ENCODE measurements around the gene NEAT1.
"Not testable (repeated sequence)": the region's sequence is repeated elsewhere in the genome, so short reads cannot be mapped to it uniquely, and the experiment has no call there.

NEAT1 gene

GRCh38 chr11:65411681-65412070, 10.9 kb upstream of the NEAT1 start:
- DNase-seq, result no peak

DNA sequence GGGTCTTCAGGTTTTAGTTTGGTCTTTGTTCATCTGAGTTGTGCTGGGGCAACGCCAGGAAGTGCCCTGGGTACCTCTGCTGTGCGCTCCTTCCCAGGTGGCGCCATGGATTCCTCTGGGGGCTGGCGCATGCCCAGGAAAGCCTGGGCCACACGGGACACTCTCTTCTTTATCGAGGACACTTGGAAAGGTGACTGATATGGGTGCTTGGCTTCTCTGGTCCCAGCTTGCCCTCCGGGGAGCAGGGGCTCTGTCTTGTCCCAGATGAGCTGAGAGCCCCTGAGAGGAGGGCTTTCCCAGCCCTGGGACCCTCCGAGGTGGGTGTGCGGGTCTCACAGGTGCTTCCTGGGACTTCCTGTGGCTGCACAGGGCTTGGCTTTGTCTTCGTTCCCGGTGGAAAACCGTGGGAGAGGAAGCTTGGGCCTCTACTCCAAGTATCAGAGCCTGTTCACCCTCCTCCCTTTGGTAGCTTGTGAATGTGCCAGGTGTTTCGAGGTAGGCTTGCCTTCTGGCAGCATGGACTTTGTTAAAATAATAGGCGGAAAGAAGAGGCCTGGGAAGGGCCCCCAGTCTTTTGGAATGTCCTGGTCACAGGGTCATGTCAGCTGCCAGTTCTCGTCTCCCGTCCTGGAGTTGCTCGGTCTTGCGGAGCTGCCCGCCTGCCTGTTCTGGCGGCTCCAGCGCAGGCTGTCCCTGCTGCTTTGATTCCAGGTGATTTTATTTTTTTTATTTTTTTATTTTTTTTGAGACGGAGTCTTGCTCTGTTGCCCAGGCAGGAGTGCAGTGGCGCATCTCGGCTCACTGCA, 10.1 kb upstream of the NEAT1 start:
- no peak for DNase-seq

- DNase-seq, result not testable (repeated sequence)
Observed at GRCh38 chr11:65413077-65413664, 9.4 kb upstream of the NEAT1 start.

GRCh38 chr11:65414776-65415498, 7.7 kb upstream of the NEAT1 start:
- no peak for DNase-seq

- no peak for DNase-seq
Observed at GRCh38 chr11:65415499-65416340, 6.9 kb upstream of the NEAT1 start.

GRCh38 chr11:65416341-65416824, 6.2 kb upstream of the NEAT1 start:
- peak; percentile 93 for DNase-seq

DNA sequence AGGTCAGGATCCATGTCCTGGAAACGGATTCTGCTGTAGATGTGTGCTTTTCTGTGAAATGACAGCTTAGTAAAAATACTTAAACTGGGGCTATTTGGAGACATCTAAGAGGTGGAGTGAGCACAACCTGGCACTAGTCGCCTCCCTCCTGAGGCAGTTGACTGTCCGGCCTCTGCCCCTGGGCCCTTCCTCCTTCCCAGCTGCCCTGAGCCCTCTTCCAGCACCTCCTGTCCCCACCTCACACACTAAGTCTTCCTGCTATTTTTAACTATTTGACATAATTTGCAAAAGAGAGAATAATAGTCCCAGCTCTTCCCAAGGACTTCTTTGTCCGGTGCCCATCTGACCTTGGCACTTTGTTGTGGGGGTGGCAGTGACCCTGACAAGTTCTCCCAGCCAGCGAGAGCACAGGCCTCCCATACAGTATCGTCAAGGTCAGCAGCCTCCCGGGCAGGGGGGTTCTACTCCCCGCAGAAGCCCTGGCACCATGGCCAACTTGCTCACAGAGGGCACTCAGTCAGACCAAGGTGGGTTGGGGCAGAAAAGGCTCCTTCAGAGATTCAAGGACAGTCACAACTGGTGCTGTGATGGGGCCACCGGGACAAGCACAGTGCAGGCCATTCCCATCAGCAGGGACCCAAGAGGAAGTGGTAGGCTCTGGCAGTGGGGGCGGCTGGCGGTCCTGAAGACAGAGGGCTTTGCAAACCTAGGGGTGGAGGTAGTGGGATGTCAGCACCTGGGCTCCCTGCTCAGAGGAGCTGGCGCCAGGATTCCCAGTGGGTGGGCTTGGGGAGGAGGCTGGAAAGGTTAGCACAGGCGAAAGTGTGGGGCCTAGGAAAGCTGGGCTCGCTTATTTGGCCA, 5.5 kb upstream of the NEAT1 start:
- peak; percentile 36 for DNase-seq

- DNase-seq, result peak; percentile 32
Observed at GRCh38 chr11:65417702-65418430, 4.7 kb upstream of the NEAT1 start.

GRCh38 chr11:65418431-65418680, 4.2 kb upstream of the NEAT1 start:
- no peak for DNase-seq

DNA sequence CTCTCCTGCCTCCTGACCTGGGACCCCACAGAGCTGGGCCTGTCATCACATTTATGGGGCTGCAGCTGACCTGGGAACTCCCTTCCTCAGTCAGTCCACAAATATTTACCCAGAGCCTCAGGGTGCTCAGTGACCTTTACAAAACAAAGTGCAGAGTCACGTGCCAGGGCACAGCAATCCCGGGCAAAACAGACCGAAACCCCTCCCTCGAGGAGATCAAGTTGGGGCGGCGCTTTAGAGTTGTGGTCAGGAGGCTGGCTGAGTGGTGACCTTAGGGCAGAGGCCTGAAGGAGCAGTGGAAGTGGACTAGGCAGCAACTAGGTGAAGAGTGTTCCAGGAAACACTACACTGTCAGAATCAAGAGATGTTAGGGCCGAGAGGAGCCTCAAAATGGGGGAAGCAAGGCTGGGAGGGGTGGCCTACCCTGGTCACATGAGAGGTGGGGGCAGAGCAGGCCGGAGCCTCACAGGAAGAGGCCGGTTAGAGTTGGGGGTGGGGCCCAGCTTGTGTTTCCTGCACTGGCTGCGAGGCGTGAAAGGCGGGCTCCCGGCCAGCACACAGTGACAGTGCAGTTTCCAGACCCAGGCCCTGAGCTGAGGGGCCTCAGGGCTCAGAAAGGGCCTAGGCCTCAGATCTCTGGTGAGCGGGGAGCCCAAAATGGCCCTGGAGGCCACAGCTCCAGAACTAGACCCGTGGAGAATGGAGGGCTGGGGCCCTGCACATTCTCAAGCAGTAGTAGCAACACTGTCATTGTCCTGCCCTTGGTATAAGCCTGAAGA, 3.7 kb upstream of the NEAT1 start:
- peak; percentile 87 for DNase-seq

GRCh38 chr11:65419460-65419771, 3.2 kb upstream of the NEAT1 start:
- DNase-seq, result no peak

GRCh38 chr11:65419772-65420481, 2.7 kb upstream of the NEAT1 start:
- peak; percentile 29 for DNase-seq

DNA sequence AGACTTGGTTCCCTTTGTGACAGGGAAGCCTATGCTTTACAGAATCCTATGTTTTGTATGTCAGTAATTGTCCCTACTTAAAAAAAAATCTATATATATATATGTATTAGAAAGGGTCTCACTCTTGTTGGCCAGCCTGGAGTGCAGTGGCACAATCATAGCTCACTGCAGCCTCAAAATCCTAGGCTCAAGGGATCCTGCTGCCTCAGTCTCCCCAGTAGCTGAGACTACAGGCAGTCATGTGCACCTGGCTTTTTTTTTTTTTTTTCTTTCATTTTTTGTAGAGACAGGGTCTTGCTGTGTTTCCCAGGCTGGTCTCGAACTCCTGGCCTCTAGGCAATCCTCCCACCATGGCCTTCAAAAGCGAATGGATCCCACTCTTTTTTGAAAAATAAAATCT, 2.1 kb upstream of the NEAT1 start:
- no peak for DNase-seq

DNA sequence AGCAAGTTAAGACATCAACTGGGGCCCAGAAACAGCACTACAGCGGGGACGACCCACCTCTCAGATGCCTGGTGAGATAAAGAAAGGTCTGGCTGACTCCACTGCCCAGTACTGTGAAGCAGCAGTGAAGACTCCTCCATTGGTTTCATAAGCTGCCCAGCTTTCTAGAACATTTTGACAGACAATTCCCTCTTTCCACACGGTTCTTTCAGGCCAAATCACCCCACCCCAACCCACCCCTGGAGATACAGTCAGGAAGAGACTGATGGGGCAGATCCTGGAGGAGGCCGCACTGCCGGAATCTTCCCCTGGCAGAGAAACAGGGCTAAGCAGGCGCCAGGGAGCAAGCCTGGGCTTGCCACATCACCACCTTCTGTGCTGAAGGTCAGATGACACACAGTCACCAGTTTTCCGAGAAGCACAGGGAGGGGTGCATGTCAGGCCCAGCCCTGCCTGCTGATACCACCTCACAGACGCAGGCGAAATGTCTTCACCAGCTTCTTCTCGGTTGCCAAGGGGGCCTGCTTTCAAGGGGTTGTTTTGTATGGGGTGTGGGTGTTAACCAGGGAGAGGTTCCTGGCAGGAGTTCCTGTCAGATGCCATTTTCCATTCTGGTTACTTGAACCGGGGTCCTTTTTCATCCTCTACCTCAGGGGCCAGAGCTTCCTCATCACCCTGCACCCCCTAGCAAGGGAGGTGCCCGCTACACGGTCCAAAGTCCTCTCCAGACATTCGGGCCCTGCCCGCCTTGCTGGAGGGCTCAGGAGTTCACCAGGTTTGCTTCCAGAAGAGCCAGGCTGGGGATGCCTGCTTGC, 1.4 kb upstream of the NEAT1 start:
- DNase-seq, result peak; percentile 86

DNA sequence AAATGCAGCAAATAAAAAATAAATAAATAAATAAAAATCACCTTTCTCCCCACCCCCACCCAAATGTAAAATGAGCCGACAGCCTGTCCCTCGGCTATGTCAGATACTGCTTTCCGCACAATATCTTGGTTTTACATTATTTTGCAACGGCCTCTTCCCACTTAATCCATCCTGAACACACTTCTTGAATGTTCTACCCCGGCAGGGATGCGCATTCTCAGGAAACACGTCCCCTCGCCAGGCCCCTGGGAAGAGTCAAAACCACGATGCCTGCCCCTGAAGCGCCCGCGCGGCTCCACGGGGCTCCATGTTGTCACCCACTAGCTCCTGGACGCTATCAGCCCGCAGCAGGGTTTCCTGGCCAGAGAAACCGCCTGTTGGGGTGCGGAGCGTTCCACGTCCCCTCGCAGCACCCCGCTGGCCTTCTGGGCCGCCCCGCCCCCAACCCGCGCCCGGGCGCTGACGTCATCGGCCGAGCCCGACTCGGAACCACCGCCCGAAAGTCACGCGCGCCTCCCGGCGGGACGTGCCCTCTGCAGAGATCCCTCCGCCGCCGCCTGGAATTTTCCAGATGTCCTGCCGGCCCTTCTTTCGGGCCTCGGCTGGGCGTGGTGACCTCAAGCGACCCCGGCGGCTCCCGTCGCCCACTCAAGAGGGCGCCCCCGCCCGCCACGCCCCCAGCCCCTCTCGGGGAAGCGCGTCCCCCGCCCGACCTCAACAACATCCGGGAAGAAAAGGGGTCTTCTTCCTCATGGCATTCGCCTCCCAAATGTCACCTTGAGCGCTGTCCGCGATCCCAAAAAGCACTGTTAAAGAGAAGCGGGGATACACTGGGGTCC, 585 bp upstream of the NEAT1 start:
- DNase-seq, result peak; percentile 84

GRCh38 chr11:65423516-65424204, 1.1 kb downstream of the NEAT1 start:
- DNase-seq, result peak; percentile 39
